A673 (cell line): ENCODE results near the gene THSD7B. TPM values are rescaled to one million over a fixed set of nuclear protein-coding genes. Genes with fewer than 3 reads are reported as not detected.

ENCODE experiments used
- BruUV-seq: library from RNA; stranded (reverse); fragments of 400-500 nt; replicated peaks from 2 replicates; lab custom pipeline; 2021; lab: Mats Ljungman, UMichigan
- CTCF ChIA-PET: fragments of 300-600 bp; sonication (Branson Sonifier 250); formaldehyde crosslinking; loops from one replicate; lab custom pipeline; 2022; ENCODE audit warnings: antibody characterized with exemption; lab: Charles Lee
- POLR2A ChIA-PET: fragments of 300-600 bp; sonication (Branson Sonifier 250); formaldehyde crosslinking; loops from one replicate; lab custom pipeline; 2022; ENCODE audit warnings: antibody characterized with exemption; ENCODE audit not compliant: low non-redundant PET; lab: Charles Lee
- DNase-seq: peaks from one replicate; pipeline ENCODE4 v3.0.0-alpha.2; 2015; ENCODE audit warnings: low spot score
- H3K27ac ChIP-seq: fragments of 200-600 bp; sonication (generic); 2 replicates; pipeline ENCODE4 v1.5.1; 2016; ENCODE audit warnings: mixed run types, low read depth, mild to moderate bottlenecking, mixed read lengths, antibody characterized with exemption, low read length; ENCODE audit not compliant: poor library complexity, severe bottlenecking
- H3K27me3 ChIP-seq: fragments of 200-600 bp; sonication (generic); replicated peaks from 2 replicates; pipeline ENCODE4 v1.6.1; 2017; ENCODE audit warnings: mixed run types, low read depth, mild to moderate bottlenecking, mixed read lengths, antibody characterized with exemption, low read length; ENCODE audit not compliant: insufficient read depth, poor library complexity
- H3K36me3 ChIP-seq: fragments of 200-600 bp; sonication (generic); 2 replicates; pipeline ENCODE4 v1.6.1; 2016; ENCODE audit warnings: mixed run types, mild to moderate bottlenecking, mixed read lengths, antibody characterized with exemption, low read length; ENCODE audit not compliant: insufficient read depth, poor library complexity, severe bottlenecking
- H3K4me1 ChIP-seq: fragments of 200-600 bp; sonication (generic); 2 replicates; pipeline ENCODE4 v1.6.1; 2017; ENCODE audit warnings: mixed run types, mild to moderate bottlenecking, mixed read lengths, antibody characterized with exemption, low read length; ENCODE audit not compliant: insufficient read depth, poor library complexity, severe bottlenecking
- H3K4me3 ChIP-seq: fragments of 200-600 bp; sonication (generic); 2 replicates; pipeline ENCODE4 v1.5.1; 2016; ENCODE audit warnings: low read depth, mixed run types, mild to moderate bottlenecking, mixed read lengths, low read length; ENCODE audit not compliant: poor library complexity, severe bottlenecking
- H3K9me3 ChIP-seq: fragments of 200-600 bp; sonication (generic); 2 replicates; pipeline ENCODE4 v1.6.1; 2016; ENCODE audit warnings: mixed run types, low read depth, mild to moderate bottlenecking, mixed read lengths, antibody characterized with exemption, low read length; ENCODE audit not compliant: poor library complexity, severe bottlenecking
- CTCF ChIP-seq: fragments of 300-800, 200-600 bp; sonication (generic); conservative IDR thresholded peaks from 2 replicates; pipeline ENCODE4 v1.5.1; 2017; ENCODE audit warnings: low read depth, mild to moderate bottlenecking, antibody characterized with exemption, low read length, moderate library complexity, mixed read lengths
- EZH2 ChIP-seq: fragments of 200-600 bp; sonication (generic); IDR thresholded peaks from 2 replicates; pipeline ENCODE4 v1.6.1; 2017; ENCODE audit warnings: borderline replicate concordance, low read depth, mild to moderate bottlenecking, mixed read lengths, antibody characterized with exemption, low read length; ENCODE audit not compliant: poor library complexity, severe bottlenecking
- intact Hi-C: fragments of 100-400 bp; cut with micrococcal nuclease; formaldehyde crosslinking; loops from one replicate; pipeline ENCODE4 v1.10.0; 2022; ENCODE audit not compliant: unreplicated experiment
- total RNA-seq: library from RNA; stranded (reverse); gene quantifications from 2 replicates; pipeline ENCODE4 v1.2.3, GENCODE V29; 2021

THSD7B gene
- total RNA-seq, 1 experiment from 2014 or later = not detected

DNA sequence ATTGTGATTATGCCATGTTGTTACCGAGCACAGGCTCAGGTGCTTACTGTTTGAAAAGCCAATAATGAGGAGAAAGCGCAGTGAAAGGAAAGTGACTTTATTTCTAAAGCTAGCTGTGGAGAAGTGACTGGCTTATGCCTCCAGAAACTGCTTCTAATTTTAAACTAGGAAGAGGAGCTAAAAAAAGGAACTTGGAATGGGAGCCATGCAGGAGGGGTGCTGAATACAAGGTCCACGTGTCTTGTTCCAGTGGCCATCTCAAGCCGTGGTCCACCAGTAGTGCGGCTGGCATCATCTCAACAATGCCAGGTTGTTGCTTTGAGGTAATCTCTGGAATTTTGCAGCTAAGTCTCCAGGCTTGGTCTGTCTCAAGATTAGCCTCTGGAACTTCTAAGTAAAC, 282.0 kb downstream of the THSD7B start:
- Histone ChIP-seq H3K9me3 (no peaks in the 10 kb centered on the region), H3K27me3 (no peaks in the 10 kb centered on the region), H3K27ac (no peak overlapping the region), H3K4me3 (no peak overlapping the region), H3K4me1 (no peaks in the 10 kb centered on the region), H3K36me3 (no peaks in the 10 kb centered on the region)
- intact Hi-C loops = no loop called here
- ChIA-PET CTCF (no interaction called here), POLR2A (no interaction called here)
- BruUV-seq = no TSS peak
- TF ChIP-seq CTCF = no peak
- no peak for TF ChIP-seq EZH2
- no peak for DNase-seq

DNA sequence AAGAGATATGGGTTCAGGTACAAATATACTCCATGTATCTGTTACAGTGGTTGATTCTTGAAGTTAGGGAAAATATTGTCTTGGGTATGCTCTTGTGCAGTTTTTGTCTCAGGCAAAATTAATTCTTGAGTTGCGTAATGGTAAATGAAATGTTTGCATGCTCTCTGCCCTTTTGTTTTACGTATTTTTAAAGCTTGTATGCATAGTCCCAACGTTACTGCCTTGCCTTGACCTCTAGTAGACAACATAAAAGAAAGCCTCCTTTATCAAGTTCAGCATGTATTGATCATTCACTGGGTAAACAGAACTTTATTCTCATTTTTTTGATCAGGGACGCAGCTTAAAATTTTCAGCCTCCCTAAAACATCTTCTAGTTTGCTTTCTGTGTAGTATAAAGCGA, 283.1 kb downstream of the THSD7B start:
- no TSS peak for BruUV-seq
- DNase-seq = no peak
- no peak overlapping the region for H3K27ac ChIP-seq
- H3K9me3 ChIP-seq = no peaks in the 10 kb centered on the region
- no peaks in the 10 kb centered on the region for H3K4me1 ChIP-seq
- ChIA-PET POLR2A (no interaction called here), CTCF (no interaction called here)
- intact Hi-C loops = no loop called here
- no peaks in the 10 kb centered on the region for H3K27me3 ChIP-seq
- no peaks in the 10 kb centered on the region for H3K36me3 ChIP-seq
- H3K4me3 ChIP-seq = no peak overlapping the region
- TF ChIP-seq EZH2 (no peak), CTCF (no peak)

DNA sequence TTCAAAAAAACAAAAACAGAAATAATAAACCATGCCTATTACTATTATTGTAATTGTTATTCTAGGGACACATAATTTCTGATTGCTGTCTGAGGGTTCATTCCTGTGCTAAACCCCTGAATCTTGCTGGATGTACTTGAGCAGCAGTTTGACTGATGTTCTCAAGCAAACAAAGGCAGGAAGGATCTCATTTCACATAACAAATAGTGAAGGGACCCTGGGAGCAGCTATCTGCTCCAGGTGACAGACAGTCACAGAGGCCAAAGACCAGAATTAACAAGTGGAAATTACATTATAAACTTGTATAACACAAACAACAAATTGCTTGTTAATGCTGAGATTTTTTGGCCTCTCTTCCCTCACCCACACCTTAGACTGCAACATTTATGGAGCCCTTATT, 284.2 kb downstream of the THSD7B start:
- no peak for TF ChIP-seq CTCF
- TF ChIP-seq EZH2 = no peak
- Histone ChIP-seq H3K27me3 (no peaks in the 10 kb centered on the region), H3K4me1 (no peaks in the 10 kb centered on the region), H3K4me3 (no peak overlapping the region), H3K9me3 (no peaks in the 10 kb centered on the region), H3K36me3 (no peaks in the 10 kb centered on the region), H3K27ac (no peak overlapping the region)
- BruUV-seq = no TSS peak
- DNase-seq = no peak
- intact Hi-C loops = no loop called here
- ChIA-PET POLR2A (no interaction called here), CTCF (no interaction called here)
